GM10266 (cell line): ENCODE data around the gene CACNA2D2.

ENCODE experiments used
- DNase-seq: peaks from one replicate; pipeline ENCODE4 v3.0.0; 2012; ENCODE audit errors: extremely low spot score
- TF ChIP-seq, protein P1 (sequence below): IDR thresholded peaks from 2 replicates; pipeline ENCODE4 v1.5.1; 2012; ENCODE audit warnings: mild to moderate bottlenecking, low read depth; ENCODE audit not compliant: control insufficient read depth, insufficient read depth; ENCODE audit errors: missing control alignments

Gene CACNA2D2

DNA sequence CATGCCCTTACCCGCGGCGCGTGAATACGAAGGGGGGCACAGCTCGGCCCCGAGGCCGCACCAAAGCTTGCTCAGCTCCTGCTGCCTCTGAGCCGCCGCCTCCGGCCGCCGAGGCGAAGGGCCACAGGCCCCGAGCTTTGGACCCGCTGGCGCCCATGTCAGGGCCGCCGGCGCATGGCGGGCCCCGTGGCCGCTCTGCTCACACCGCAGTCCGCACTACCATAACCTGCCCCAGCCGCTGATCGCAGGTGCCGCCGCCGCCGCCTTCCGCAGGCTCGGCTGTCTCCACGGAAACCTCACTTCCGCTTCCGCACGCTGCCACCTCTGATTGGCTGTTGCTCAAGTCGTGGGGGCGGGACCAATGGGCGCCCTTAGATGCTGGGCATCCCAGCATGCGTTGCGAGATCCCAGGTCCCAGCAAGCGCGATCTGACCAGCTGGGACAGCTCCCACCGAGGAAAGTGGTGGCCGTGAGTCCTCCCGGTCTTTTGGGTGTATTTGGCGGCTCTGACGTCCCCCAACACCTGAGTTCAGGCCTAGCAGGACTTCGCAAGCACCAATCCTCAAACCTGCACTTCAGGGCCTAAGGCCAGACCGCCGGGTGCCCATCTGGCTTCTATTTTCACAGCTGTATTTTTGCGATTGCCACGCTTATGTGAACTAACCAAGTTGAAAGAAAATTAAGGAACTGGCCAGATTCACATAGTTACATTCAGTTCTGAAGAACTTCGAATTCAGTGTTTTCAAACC, 175.3 kb downstream of the CACNA2D2 start, which contains the start of gene TUSC2:
Gene TUSC2, minus strand, starts transcription at position 281 of the 749 bp plus-strand sequence. Its CDS starts 124 bp downstream, at position 157.
- peak; percentile 97 for DNase-seq
- TF ChIP-seq, protein P1, sequence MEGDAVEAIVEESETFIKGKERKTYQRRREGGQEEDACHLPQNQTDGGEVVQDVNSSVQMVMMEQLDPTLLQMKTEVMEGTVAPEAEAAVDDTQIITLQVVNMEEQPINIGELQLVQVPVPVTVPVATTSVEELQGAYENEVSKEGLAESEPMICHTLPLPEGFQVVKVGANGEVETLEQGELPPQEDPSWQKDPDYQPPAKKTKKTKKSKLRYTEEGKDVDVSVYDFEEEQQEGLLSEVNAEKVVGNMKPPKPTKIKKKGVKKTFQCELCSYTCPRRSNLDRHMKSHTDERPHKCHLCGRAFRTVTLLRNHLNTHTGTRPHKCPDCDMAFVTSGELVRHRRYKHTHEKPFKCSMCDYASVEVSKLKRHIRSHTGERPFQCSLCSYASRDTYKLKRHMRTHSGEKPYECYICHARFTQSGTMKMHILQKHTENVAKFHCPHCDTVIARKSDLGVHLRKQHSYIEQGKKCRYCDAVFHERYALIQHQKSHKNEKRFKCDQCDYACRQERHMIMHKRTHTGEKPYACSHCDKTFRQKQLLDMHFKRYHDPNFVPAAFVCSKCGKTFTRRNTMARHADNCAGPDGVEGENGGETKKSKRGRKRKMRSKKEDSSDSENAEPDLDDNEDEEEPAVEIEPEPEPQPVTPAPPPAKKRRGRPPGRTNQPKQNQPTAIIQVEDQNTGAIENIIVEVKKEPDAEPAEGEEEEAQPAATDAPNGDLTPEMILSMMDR = no peak

DNA sequence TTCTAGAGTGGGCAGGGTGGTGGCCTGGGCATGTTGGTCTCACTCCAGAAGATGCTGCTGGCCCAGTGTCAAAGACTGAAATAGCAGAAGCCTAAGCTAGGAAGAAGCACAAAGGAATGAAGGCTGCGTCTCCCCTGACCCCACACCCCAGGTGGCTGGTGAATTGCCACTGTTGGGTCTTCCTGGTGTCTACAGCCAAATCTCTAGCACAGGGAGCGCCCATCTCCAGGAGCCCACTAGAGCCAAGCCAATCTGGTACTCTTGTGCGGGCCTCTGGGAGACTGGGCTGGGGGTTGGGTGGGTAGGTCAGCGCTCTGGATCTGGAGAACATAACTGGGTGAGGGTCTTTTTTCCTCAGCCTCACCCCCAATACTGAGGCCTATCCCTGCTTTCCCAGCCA, 176.3 kb downstream of the CACNA2D2 start:
- TF ChIP-seq, protein P1 = no peak

DNA sequence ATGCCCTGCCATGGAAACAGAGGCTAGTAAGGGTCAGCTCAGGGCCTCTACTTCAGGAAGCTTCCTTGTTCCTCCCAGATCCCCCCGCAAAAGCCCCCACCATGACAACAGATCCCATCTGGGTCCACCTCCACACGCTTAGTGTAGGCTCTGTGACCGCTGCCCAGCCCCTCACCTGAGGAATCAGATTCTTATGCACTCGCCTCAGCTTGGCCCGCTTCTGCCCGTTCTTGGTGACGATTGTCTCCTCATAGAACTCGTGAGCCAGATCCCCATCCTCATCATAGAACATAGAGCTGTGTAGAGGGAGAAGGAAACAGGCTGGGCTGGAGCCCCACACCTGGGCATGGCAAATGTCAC, 177.3 kb downstream of the CACNA2D2 start:
- DNase-seq = no peak

More for the DNA sequence above, 176.3 kb downstream of the CACNA2D2 start:
- DNase-seq = no peak

DNA sequence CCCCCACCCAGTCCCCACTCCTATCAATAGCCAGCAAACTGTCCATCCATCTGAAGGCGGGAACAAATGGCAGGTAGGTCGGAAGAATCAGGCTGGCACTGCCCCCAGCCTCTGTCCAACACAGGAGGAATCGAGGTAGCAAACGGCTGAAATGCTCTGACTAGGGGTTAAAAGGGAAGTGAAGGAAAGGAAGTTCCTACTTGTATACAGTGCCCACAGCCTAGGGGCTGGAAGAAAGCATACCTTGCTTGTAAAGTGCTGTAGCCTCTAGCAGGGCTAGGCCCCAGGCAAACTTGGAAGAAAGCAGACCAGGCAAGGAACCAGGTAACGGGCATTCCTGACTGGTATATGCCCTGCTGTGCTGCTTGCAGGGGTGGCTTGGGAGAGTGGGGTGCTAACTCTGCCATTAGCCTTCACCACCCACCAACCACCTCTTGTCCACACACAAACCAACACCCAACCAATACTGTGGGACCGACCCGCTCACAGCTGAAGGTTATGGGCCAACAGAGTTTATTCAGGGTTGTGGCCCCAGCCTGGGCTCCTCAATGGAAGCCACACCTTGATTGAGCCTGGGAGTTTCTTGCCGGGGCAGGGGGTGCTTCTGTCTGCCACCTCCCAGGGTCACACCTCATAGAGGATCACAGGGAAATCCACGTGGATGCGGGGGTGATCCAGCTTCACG, 177.8 kb downstream of the CACNA2D2 start:
- TF ChIP-seq, protein P1 = no peak
- no peak for DNase-seq

More for the DNA sequence above, 177.3 kb downstream of the CACNA2D2 start:
- TF ChIP-seq, protein P1 = no peak

DNA sequence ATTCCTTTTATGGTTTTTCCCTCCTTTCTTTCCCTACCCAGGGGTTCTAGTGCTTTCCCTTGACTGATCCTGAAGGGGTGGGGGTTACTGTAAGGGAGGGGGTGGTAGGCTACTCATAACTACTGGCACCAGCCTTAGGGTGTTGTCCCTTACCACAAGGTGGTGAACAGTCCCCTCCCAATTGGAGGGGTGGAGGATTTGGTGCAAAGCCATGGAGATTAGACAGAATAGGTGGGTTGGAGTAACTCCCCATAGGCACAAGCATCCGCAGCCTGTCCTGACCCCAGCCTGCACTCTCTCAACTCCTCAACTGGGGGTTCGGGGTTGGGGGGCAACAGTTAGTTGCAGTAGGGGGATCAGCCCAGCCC, 178.3 kb downstream of the CACNA2D2 start:
- no peak for DNase-seq
- TF ChIP-seq, protein P1 = no peak

DNA sequence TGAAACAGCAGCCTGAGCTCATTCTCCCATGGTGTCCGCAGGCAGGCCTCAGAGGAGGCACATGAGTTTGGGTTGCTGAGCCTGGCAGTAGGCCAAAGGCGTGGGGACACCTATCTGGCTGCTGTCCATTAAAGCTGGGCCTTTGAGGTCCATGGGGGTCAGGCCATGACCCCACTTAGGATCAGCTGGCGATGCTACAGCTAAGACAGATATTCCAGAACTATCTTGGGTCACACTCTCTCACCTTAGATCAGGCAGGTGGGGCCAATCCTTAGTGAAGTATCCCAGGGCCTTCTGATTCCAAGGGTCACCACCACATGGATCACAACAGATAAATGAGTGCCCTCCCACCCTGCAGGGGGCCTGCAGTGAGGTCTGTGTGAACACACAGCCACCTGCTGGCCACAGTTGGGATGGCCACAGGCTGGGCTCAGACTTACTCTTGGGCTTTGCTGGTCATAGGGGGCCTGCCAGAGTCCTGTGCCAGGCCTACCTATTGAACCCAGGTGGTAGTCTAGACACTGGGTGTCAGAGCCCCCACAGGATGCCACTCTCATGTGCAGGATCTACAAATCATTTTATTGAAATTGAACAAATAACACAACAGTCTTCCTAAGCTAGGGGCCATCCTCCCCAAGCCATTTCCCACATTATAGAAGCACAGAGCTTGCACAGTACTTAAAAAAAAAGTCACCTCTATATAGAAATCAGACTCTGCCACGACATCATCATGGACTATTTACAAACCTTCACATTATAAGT, 178.9 kb downstream of the CACNA2D2 start:
- peak; percentile 77 for DNase-seq
- TF ChIP-seq, protein P1 = peak; percentile 83
